Measurements from ENCODE around the gene HSPA6.

The HSPA6 gene

GRCh38 chr1:161501234-161501633, 23.1 kb upstream of the HSPA6 start:
- no peaks in the 10 kb centered on the region for H3K27me3 ChIP-seq (ENCODE audit: low read depth, low read length)
- H3K9ac ChIP-seq (ENCODE audit: low read length), result no peak overlapping the region
- no peak overlapping the region for H3K4me2 ChIP-seq (ENCODE audit: low read length)
- no peak overlapping the region for H3K27ac ChIP-seq (ENCODE audit: low read length)
- H3K4me3 ChIP-seq (ENCODE audit: low read length), result no peak overlapping the region
- no peaks in the 10 kb centered on the region for H3K36me3 ChIP-seq (replicated peaks; ENCODE audit: low read depth, low read length)
- H2AFZ ChIP-seq (ENCODE audit: low read depth, low read length), result no peak overlapping the region
- no peaks in the 10 kb centered on the region for H3K9me3 ChIP-seq (ENCODE audit: insufficient read depth, low read length)
- TF ChIP-seq EZH2phosphoT487 (IDR thresholded peaks at IDR 0.05; ENCODE audit: low read depth) (no peak), CTCF (IDR thresholded peaks at IDR 0.05; ENCODE audit: low read depth, low read length) (no peak)
- no peaks in the 10 kb centered on the region for H3K79me2 ChIP-seq (ENCODE audit: low read length)
- no peaks in the 10 kb centered on the region for H4K20me1 ChIP-seq (ENCODE audit: insufficient read depth, low read length)
- peaks cover 30% of the 10 kb centered on the region for H3K4me1 ChIP-seq (ENCODE audit: low read length)

DNA sequence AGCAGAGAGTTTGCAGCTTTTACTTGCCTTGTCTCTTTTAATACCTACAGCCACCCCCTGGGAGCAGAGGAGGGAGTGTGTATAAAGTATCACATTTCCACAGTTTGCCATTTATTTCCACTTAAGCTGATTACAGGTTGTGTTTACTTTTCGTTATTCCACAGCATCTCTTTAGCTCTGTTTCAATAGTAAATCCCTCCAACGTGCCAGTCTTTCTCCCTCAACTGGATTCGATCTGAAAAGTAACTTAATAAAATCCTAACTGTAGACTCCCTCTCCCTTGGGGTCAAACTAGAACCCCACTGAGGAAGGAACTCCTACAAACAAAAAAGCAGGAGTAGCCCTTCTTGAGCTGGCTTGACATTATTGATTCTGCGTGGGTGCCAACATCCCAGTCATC, 22.2 kb upstream of the HSPA6 start:
- Histone ChIP-seq H3K4me1 (ENCODE audit: low read length) (peaks cover 35% of the 10 kb centered on the region), H3K27me3 (ENCODE audit: low read depth, low read length) (no peaks in the 10 kb centered on the region), H3K9ac (ENCODE audit: low read length) (no peak overlapping the region), H3K4me2 (ENCODE audit: low read length) (no peak overlapping the region), H2AFZ (ENCODE audit: low read depth, low read length) (no peak overlapping the region), H3K79me2 (ENCODE audit: low read length) (no peaks in the 10 kb centered on the region), H3K9me3 (ENCODE audit: insufficient read depth, low read length) (no peaks in the 10 kb centered on the region), H3K27ac (ENCODE audit: low read length) (no peak overlapping the region), H3K4me3 (ENCODE audit: low read length) (no peak overlapping the region), H4K20me1 (ENCODE audit: insufficient read depth, low read length) (no peaks in the 10 kb centered on the region), H3K36me3 (replicated peaks; ENCODE audit: low read depth, low read length) (no peaks in the 10 kb centered on the region)
- TF ChIP-seq CTCF (IDR thresholded peaks at IDR 0.05; ENCODE audit: low read depth, low read length) (no peak), EZH2phosphoT487 (IDR thresholded peaks at IDR 0.05; ENCODE audit: low read depth) (no peak)

DNA sequence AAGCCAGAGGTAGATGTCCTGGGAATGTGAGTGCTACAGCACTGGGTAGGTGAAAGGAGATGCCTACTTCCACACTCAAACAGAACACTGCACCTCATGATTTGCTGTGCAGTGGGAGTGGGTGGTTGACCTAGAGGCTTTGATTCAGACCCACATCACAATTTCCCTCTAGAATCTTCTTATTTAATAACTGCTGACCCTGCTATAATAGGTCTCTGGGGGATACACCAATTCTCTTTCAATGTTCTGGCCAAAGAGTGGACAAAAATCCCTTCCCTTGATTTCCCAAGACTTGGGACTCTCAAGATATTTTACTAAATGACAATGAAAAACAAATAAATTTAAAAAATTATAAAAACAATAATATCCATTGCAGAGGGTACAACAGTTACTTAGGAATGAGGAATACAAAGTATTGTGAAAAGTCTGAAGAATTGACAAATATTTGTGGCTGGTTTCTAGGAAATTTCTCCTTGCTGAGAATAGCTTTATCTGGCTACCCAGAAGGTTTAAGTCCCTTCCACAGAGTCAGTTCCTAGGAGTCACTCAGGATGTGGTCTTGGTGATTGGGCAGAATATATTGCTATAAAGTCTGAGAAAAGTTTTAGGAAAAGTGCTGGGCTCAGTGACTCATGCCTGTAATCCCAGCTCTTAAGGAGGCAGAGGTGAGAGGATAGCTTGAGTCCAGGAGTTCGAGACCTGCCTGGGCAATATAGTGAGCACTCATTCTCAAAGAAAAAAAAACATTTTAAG, 21.5 kb upstream of the HSPA6 start:
- Histone ChIP-seq H3K4me2 (ENCODE audit: low read length) (no peak overlapping the region), H2AFZ (ENCODE audit: low read depth, low read length) (no peak overlapping the region), H3K27ac (ENCODE audit: low read length) (no peak overlapping the region), H3K27me3 (ENCODE audit: low read depth, low read length) (no peaks in the 10 kb centered on the region), H4K20me1 (ENCODE audit: insufficient read depth, low read length) (no peaks in the 10 kb centered on the region), H3K4me3 (ENCODE audit: low read length) (no peak overlapping the region), H3K4me1 (ENCODE audit: low read length) (peaks cover 35% of the 10 kb centered on the region), H3K79me2 (ENCODE audit: low read length) (no peaks in the 10 kb centered on the region), H3K9ac (ENCODE audit: low read length) (no peak overlapping the region), H3K9me3 (ENCODE audit: insufficient read depth, low read length) (no peaks in the 10 kb centered on the region), H3K36me3 (replicated peaks; ENCODE audit: low read depth, low read length) (no peaks in the 10 kb centered on the region)
- TF ChIP-seq EZH2phosphoT487 (IDR thresholded peaks at IDR 0.05; ENCODE audit: low read depth) (no peak), CTCF (IDR thresholded peaks at IDR 0.05; ENCODE audit: low read depth, low read length) (no peak)

- Histone ChIP-seq H3K9ac (ENCODE audit: low read length) (no peak overlapping the region), H3K4me2 (ENCODE audit: low read length) (no peak overlapping the region), H3K27ac (ENCODE audit: low read length) (no peak overlapping the region), H3K79me2 (ENCODE audit: low read length) (no peaks in the 10 kb centered on the region), H3K27me3 (ENCODE audit: low read depth, low read length) (no peaks in the 10 kb centered on the region), H3K4me3 (ENCODE audit: low read length) (no peak overlapping the region), H3K9me3 (ENCODE audit: insufficient read depth, low read length) (no peaks in the 10 kb centered on the region), H3K36me3 (replicated peaks; ENCODE audit: low read depth, low read length) (no peaks in the 10 kb centered on the region), H2AFZ (ENCODE audit: low read depth, low read length) (no peak overlapping the region), H4K20me1 (ENCODE audit: insufficient read depth, low read length) (no peaks in the 10 kb centered on the region), H3K4me1 (ENCODE audit: low read length) (peaks cover 35% of the 10 kb centered on the region)
- TF ChIP-seq CTCF (IDR thresholded peaks at IDR 0.05; ENCODE audit: low read depth, low read length) (no peak), EZH2phosphoT487 (IDR thresholded peaks at IDR 0.05; ENCODE audit: low read depth) (no peak)
These were observed 21.0 kb upstream of the HSPA6 start for GRCh38 chr1:161503394-161503748.
